Spleen (tissue), 7 donors: ENCODE data around the gene ZNF774.

ENCODE experiments used
- CTCF ChIP-seq, 11 experiments: fragments of 200-600 bp in 7 of 11; fragments of 450-650 bp in 4 of 11; sonication (generic) in 4 of 11; IDR thresholded peaks in 8 of 11; conservative IDR thresholded peaks in 3 of 11; 1 replicate in 7 of 11; 2 replicates in 4 of 11; pipeline versions ENCODE4 v1.4.0 to v1.8.0; 2016 to 2021; ENCODE audit warnings: antibody characterized with exemption in 11 of 11, inconsistent platforms in 4 of 11, mild to moderate bottlenecking in 1 of 11
- POLR2A ChIP-seq, 3 donors: fragments of 450-650 bp; IDR thresholded peaks; one replicate each; pipeline ENCODE4 v1.5.1; 2017; ENCODE audit warnings: antibody characterized with exemption in 3 of 3, mild to moderate bottlenecking in 1 of 3
- donor health status: DM: no; HTN: no; CAD: no; lungs with moderate emphysema.
- donor health status: DM: no; HTN: no; CAD: no.
- donor health status: DM: no; HTN: no; CAD: no.

GRCh38 chr15:90340345-90340744, 11.7 kb upstream of the ZNF774 start:
- TF ChIP-seq CTCF (IDR thresholded peaks at IDR 0.05 in 8 of 11, conservative IDR thresholded peaks at IDR 0.05 in 3 of 11) (no peak), POLR2A (IDR thresholded peaks at IDR 0.05) (no peak)
